ENCODE measurements around the gene GALNT18.

GALNT18 gene

GRCh38 chr11:11486423-11486822 lies 135.4 kb downstream of the GALNT18 start:
- DNase-seq (ENCODE audit: low spot score) = no peak
- no peak for TF ChIP-seq CTCF (IDR thresholded peaks at IDR 0.05; ENCODE audit: extremely low read depth, missing control alignments)

- DNase-seq (ENCODE audit: low spot score) = no peak
- TF ChIP-seq CTCF (IDR thresholded peaks at IDR 0.05; ENCODE audit: extremely low read depth, missing control alignments) = no peak
Observed at GRCh38 chr11:11486002-11486401, 135.8 kb downstream of the GALNT18 start.

- TF ChIP-seq CTCF (IDR thresholded peaks at IDR 0.05; ENCODE audit: extremely low read depth, missing control alignments) = no peak
- DNase-seq (ENCODE audit: low spot score) = no peak
Observed at GRCh38 chr11:11483627-11484026, 138.2 kb downstream of the GALNT18 start.

- no peak for TF ChIP-seq CTCF (IDR thresholded peaks at IDR 0.05; ENCODE audit: extremely low read depth, missing control alignments)
- DNase-seq (ENCODE audit: low spot score) = no peak
Observed at GRCh38 chr11:11482730-11483129, 139.1 kb downstream of the GALNT18 start.

- no peak for DNase-seq (ENCODE audit: low spot score)
- TF ChIP-seq CTCF (IDR thresholded peaks at IDR 0.05; ENCODE audit: extremely low read depth, missing control alignments) = no peak
Observed at GRCh38 chr11:11481371-11481770, 140.4 kb downstream of the GALNT18 start.

- no peak for DNase-seq (ENCODE audit: low spot score)
Observed at GRCh38 chr11:11480971-11481370, 140.8 kb downstream of the GALNT18 start.

GRCh38 chr11:11478687-11479086 lies 143.1 kb downstream of the GALNT18 start:
- no peak for DNase-seq (ENCODE audit: low spot score)

More at GRCh38 chr11:11480971-11481370, 140.8 kb downstream of the GALNT18 start:
- TF ChIP-seq CTCF (IDR thresholded peaks at IDR 0.05; ENCODE audit: extremely low read depth, missing control alignments) = no peak

More at GRCh38 chr11:11478687-11479086, 143.1 kb downstream of the GALNT18 start:
- TF ChIP-seq CTCF (IDR thresholded peaks at IDR 0.05; ENCODE audit: extremely low read depth, missing control alignments) = no peak
